Measurements from ENCODE around the gene SLFN12L. TPM values are rescaled to one million over a fixed set of nuclear protein-coding genes. Genes with fewer than 3 reads are reported as not detected.

The SLFN12L gene
- total RNA-seq, 4 donors from 2014 or later: 0.50 to 3.4 (median 1.2) TPM

- intact Hi-C loops (cut with DNase I): no loop called here
- TF ChIP-seq POLR2A (IDR thresholded peaks at IDR 0.05) (no peak), CTCF (IDR thresholded peaks at IDR 0.05) (no peak)
Observed at GRCh38 chr17:35438433-35438832, 99.0 kb downstream of the SLFN12L start.

GRCh38 chr17:35433075-35433894 is 104.2 kb downstream of the SLFN12L start:
- Histone ChIP-seq H3K27ac (peak overlapping the region; percentile 83 to 93 (median 90)), H3K36me3 (no peaks in the 10 kb centered on the region), H3K4me3 (peak overlapping the region; percentile 49 to 69 (median 62)), H3K9me3 (no peaks in the 10 kb centered on the region), H3K27me3 (no peaks in the 10 kb centered on the region), H3K4me1 (peaks cover 4 to 39% (median 17%) of the 10 kb centered on the region in 3 donors)
- WGBS, 2 donors: 9 to 17% methylated on average over 19 of the region's 19 CpGs
- intact Hi-C loops (cut with DNase I): no loop called here
- TF ChIP-seq POLR2A (IDR thresholded peaks at IDR 0.05) (no peak), CTCF (IDR thresholded peaks at IDR 0.05) (peak in 2 of 6 experiments; percentile 11 to 23)
- DNase-seq: no peak

More at GRCh38 chr17:35438433-35438832, 99.0 kb downstream of the SLFN12L start:
- Histone ChIP-seq H3K27ac (no peak overlapping the region), H3K27me3 (no peaks in the 10 kb centered on the region), H3K4me1 (peaks cover under 1 to 15% (median 6%) of the 10 kb centered on the region in 3 donors), H3K4me3 (no peak overlapping the region), H3K36me3 (no peaks in the 10 kb centered on the region), H3K9me3 (no peaks in the 10 kb centered on the region)
- no peak for DNase-seq

GRCh38 chr17:35432176-35433074 is 105.1 kb downstream of the SLFN12L start, which contains the start of gene SLFN12:
TSS of gene SLFN12 (minus strand) at chr17:35432500. CDS start at chr17:35423028, 9,472 bp downstream.
- no peak for TF ChIP-seq CTCF (IDR thresholded peaks at IDR 0.05)
- TF ChIP-seq POLR2A (IDR thresholded peaks at IDR 0.05): peak in 1 of 4 donors; percentile 38
- 28 to 38% methylated on average over 22 of the region's 22 CpGs for WGBS, 2 donors
- intact Hi-C loops (cut with DNase I): no loop called here
- Histone ChIP-seq H3K4me3 (peak within 1 kb of the TSS; percentile 49 to 69 (median 62)), H3K9me3 (no peaks in the 10 kb centered on the region), H3K27ac (peak within 1 kb of the TSS; percentile 83 to 93 (median 90)), H3K27me3 (no peaks in the 10 kb centered on the region), H3K36me3 (no peaks in the 10 kb centered on the region), H3K4me1 (peaks cover 4 to 39% (median 17%) of the 10 kb centered on the region in 3 donors)
- no peak for DNase-seq

GRCh38 chr17:35429702-35430101 is 107.8 kb downstream of the SLFN12L start:
- WGBS, 2 donors: 100% methylated on average over 2 of the region's 2 CpGs
- no peak overlapping the region for H3K4me3 ChIP-seq
- peaks cover 4 to 37% (median 17%) of the 10 kb centered on the region in 3 donors for H3K4me1 ChIP-seq
- no peaks in the 10 kb centered on the region for H3K36me3 ChIP-seq
- TF ChIP-seq CTCF (IDR thresholded peaks at IDR 0.05): no peak
- no peak for TF ChIP-seq POLR2A (IDR thresholded peaks at IDR 0.05)
- intact Hi-C loops (cut with DNase I): no loop called here
- DNase-seq: no peak
- H3K9me3 ChIP-seq: no peaks in the 10 kb centered on the region
- H3K27me3 ChIP-seq: no peaks in the 10 kb centered on the region
- no peak overlapping the region for H3K27ac ChIP-seq
